Astrocyte (in vitro differentiated cells and primary cell): ENCODE results near the gene ZNF335. TPM values are rescaled to one million over a fixed set of nuclear protein-coding genes. Genes with fewer than 3 reads are reported as not detected.
A peak's percentile ranks its signal among the peaks of the same experiment; 100 is the strongest.

Experiments used
- DNase-seq: peaks from one replicate; pipeline ENCODE4 v3.0.0-alpha.2; 2010; ENCODE audit warnings: low read depth
- FAIRE-seq: peaks from 2 replicates; lab custom pipeline; 2011; peaks lifted over from hg19 to GRCh38; lab: Jason Lieb, UNC
- H2AFZ ChIP-seq: 2 replicates; pipeline ENCODE4 v1.6.0; 2012; ENCODE audit warnings: low read depth, low read length, inconsistent platforms
- H3K27ac ChIP-seq: 2 replicates; pipeline ENCODE4 v1.5.1; 2011; ENCODE audit warnings: low read depth, low read length, inconsistent platforms
- H3K27me3 ChIP-seq: 2 replicates; pipeline ENCODE4 v1.6.0; 2011; ENCODE audit warnings: low read length, inconsistent platforms; ENCODE audit not compliant: insufficient read depth
- H3K36me3 ChIP-seq: 2 replicates; pipeline ENCODE4 v1.5.1; 2011; ENCODE audit warnings: low read length, inconsistent platforms; ENCODE audit not compliant: insufficient read depth
- H3K4me1 ChIP-seq: 2 replicates; pipeline ENCODE4 v1.5.1; 2011; ENCODE audit warnings: low read length, inconsistent platforms; ENCODE audit not compliant: insufficient read depth
- H3K4me2 ChIP-seq: 2 replicates; pipeline ENCODE4 v1.6.0; 2012; ENCODE audit warnings: low read length, inconsistent platforms
- H3K4me3 ChIP-seq: 2 replicates; pipeline ENCODE4 v1.5.1; 2011; ENCODE audit warnings: low read depth, mild to moderate bottlenecking, low read length, inconsistent platforms; ENCODE audit not compliant: insufficient read depth
- H3K79me2 ChIP-seq: 2 replicates; pipeline ENCODE4 v1.6.0; 2012; ENCODE audit warnings: mild to moderate bottlenecking, low read length, inconsistent platforms; ENCODE audit not compliant: insufficient read depth
- H3K9ac ChIP-seq: 2 replicates; pipeline ENCODE4 v1.6.0; 2012; ENCODE audit warnings: mild to moderate bottlenecking, low read length, inconsistent platforms
- H3K9me3 ChIP-seq: 2 replicates; pipeline ENCODE4 v1.5.1; 2012; ENCODE audit warnings: low read depth, mild to moderate bottlenecking, low read length, inconsistent platforms; ENCODE audit not compliant: insufficient read depth
- H4K20me1 ChIP-seq: 2 replicates; pipeline ENCODE4 v1.6.0; 2012; ENCODE audit warnings: low read length, inconsistent platforms; ENCODE audit not compliant: insufficient read depth
- H3K27ac Mint-ChIP-seq: one replicate; pipeline ENCODE4 v1.8.0; 2021; ENCODE audit warnings: mild to moderate bottlenecking, mixed read lengths; ENCODE audit not compliant: unreplicated experiment
- H3K27me3 Mint-ChIP-seq: one replicate; pipeline ENCODE4 v1.8.0; 2021; ENCODE audit warnings: low read depth, mixed read lengths; ENCODE audit not compliant: unreplicated experiment
- H3K36me3 Mint-ChIP-seq: one replicate; pipeline ENCODE4 v1.8.0; 2021; ENCODE audit warnings: low read depth, mixed read lengths; ENCODE audit not compliant: unreplicated experiment
- H3K4me1 Mint-ChIP-seq: one replicate; pipeline ENCODE4 v1.8.0; 2021; ENCODE audit warnings: low read depth, mixed read lengths; ENCODE audit not compliant: unreplicated experiment
- H3K4me3 Mint-ChIP-seq: one replicate; pipeline ENCODE4 v1.8.0; 2021; ENCODE audit warnings: mild to moderate bottlenecking, moderate library complexity, mixed read lengths; ENCODE audit not compliant: unreplicated experiment
- H3K9me3 Mint-ChIP-seq: one replicate; pipeline ENCODE4 v1.8.0; 2021; ENCODE audit warnings: mild to moderate bottlenecking, mixed read lengths; ENCODE audit not compliant: unreplicated experiment
- EZH2 ChIP-seq: IDR thresholded peaks from 2 replicates; pipeline ENCODE4 v1.6.1; 2012; ENCODE audit warnings: mild to moderate bottlenecking, low read length, inconsistent platforms; ENCODE audit not compliant: insufficient read depth
- total RNA-seq: library from RNA; stranded (reverse); gene quantifications from 2 replicates; pipeline ENCODE4 v1.2.1, GENCODE V29; 2021
- TF ChIP-seq, protein P1 (sequence below): IDR thresholded peaks from 2 replicates; pipeline ENCODE4 v1.5.1; 2011; ENCODE audit warnings: low read depth, mild to moderate bottlenecking, inconsistent platforms, low read length, moderate library complexity; ENCODE audit not compliant: insufficient read depth

ZNF335 gene
- total RNA-seq, 1 donor from 2014 or later, result 18.6 TPM

DNA sequence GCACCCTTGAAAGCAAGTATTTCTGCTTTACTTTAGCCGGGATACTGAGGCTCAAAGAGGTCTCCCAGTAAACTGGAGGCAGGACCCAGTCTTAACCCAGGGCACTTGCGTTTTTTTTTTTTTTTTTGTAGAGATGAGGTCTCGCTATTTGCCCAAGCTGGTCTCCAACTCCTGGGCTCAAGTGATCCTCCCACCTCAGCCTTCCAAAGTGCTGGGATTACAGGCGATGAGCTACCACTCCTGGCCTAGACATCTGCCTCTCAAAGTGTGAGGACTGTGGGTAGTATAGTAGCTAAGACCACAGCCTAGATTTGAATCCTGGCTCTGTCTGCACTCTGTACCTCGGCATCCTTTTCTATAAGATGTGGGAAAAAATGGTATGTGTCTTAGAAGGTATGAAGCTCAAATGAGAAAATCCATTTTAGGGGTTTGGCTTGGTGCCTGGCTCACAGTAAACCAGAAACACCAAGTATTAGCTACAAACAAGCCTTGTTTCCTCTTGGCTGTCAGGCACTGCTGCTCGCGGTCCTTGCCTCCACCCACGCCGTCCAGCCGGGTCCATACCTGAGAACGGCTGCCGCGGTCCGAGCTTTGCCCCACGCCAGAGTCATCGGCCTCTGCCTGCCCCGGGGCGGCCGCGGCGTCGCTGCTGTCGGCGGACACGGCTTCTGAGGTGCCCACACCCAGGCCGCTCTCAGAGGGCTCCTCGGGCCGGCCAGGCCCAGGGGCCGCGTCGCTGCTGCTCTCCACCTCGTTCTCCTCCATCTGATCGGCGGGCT lies 1.2 kb downstream of the ZNF335 start:
- peak overlapping the region; percentile 96 for H3K9ac ChIP-seq
- peak overlapping the region; percentile 96 for H2AFZ ChIP-seq

DNA sequence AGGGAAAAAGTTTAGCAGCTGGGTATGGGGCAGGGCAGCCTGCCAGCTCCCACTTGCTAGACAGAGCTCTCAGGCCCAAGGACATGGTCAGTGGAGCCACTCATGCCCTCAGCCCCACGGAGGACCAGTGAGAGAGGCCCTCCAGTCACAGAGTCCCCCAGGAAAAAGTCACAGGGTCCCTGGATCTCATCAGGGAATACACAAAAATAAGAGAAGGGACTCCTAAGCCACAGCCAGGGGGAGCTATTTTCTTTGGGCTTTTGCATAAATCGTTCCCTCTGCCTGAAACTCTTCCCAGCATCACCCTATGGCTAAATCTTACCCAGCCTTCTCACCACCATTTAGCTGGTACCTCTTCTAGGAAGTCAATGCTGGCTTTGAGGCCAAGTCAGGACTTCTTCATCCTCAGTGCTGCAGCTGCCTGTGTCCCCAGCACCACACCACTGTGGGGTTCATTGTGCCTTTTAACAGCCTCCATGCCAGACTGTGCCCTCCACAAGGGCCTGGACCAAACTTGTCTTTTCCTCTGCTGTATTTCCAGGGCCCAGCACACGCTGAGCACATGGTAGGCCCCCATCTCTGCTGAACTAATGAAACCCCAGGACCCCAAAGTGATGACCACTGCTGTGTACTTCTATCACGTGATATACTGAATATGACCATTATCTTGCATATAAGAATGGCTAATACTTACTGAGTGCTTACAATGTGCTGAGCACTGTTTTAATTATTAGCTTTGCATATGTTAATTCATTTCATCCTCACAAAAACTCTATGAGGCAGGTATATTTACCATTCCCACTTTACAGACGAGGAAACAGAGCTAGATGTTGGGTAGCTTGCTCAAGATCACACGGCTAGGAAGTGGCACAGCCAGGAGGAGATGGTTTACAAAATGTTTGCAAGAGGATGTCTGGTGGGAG lies 2.0 kb downstream of the ZNF335 start:
- peak; percentile 45 for DNase-seq
- Histone ChIP-seq H2AFZ (no peak overlapping the region), H3K4me2 (peak overlapping the region; percentile 83), H3K9ac (peak overlapping the region; percentile 96), H4K20me1 (peaks cover 32% of the 10 kb centered on the region), H3K36me3 (peaks cover 28% of the 10 kb centered on the region), H3K4me3 (peak overlapping the region; percentile 86), H3K9me3 (no peaks in the 10 kb centered on the region), H3K4me1 (peaks cover 36% of the 10 kb centered on the region), H3K27me3 (no peaks in the 10 kb centered on the region), H3K27ac (peak overlapping the region; percentile 100), H3K79me2 (peaks cover 43% of the 10 kb centered on the region)
- TF ChIP-seq EZH2, result no peak
- TF ChIP-seq, protein P1, sequence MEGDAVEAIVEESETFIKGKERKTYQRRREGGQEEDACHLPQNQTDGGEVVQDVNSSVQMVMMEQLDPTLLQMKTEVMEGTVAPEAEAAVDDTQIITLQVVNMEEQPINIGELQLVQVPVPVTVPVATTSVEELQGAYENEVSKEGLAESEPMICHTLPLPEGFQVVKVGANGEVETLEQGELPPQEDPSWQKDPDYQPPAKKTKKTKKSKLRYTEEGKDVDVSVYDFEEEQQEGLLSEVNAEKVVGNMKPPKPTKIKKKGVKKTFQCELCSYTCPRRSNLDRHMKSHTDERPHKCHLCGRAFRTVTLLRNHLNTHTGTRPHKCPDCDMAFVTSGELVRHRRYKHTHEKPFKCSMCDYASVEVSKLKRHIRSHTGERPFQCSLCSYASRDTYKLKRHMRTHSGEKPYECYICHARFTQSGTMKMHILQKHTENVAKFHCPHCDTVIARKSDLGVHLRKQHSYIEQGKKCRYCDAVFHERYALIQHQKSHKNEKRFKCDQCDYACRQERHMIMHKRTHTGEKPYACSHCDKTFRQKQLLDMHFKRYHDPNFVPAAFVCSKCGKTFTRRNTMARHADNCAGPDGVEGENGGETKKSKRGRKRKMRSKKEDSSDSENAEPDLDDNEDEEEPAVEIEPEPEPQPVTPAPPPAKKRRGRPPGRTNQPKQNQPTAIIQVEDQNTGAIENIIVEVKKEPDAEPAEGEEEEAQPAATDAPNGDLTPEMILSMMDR, result peak; percentile 70
- H3K27me3 Mint-ChIP-seq, result no peaks in the 10 kb centered on the region
- no peak for FAIRE-seq
- H3K9me3 Mint-ChIP-seq, result no peaks in the 10 kb centered on the region
- peak overlapping the region; percentile 94 for H3K4me3 Mint-ChIP-seq
- peak overlapping the region; percentile 86 for H3K27ac Mint-ChIP-seq
- H3K4me1 Mint-ChIP-seq, result peaks cover 17% of the 10 kb centered on the region
- H3K36me3 Mint-ChIP-seq, result peaks cover 2% of the 10 kb centered on the region

More for the DNA sequence above, 1.2 kb downstream of the ZNF335 start:
- H3K4me3 ChIP-seq, result peak overlapping the region; percentile 86
- H3K4me2 ChIP-seq, result peak overlapping the region; percentile 83
- Mint-ChIP-seq H3K4me1 (peaks cover 17% of the 10 kb centered on the region), H3K4me3 (peak overlapping the region; percentile 94), H3K36me3 (no peaks in the 10 kb centered on the region), H3K27me3 (no peaks in the 10 kb centered on the region), H3K9me3 (no peaks in the 10 kb centered on the region), H3K27ac (peak overlapping the region; percentile 23)
- TF ChIP-seq, protein P1, result no peak
- TF ChIP-seq EZH2, result no peak
- H4K20me1 ChIP-seq, result peaks cover 32% of the 10 kb centered on the region
- H3K79me2 ChIP-seq, result peaks cover 43% of the 10 kb centered on the region
- no peaks in the 10 kb centered on the region for H3K9me3 ChIP-seq
- no peaks in the 10 kb centered on the region for H3K27me3 ChIP-seq
- peaks cover 36% of the 10 kb centered on the region for H3K4me1 ChIP-seq
- peaks cover 22% of the 10 kb centered on the region for H3K36me3 ChIP-seq
- DNase-seq (no peak), FAIRE-seq (no peak)
- peak overlapping the region; percentile 100 for H3K27ac ChIP-seq
